Activated T-cell treated with anti-CD3 and anti-CD28 coated beads, Interleukin-2, amount 50 U/mL, for 24 hours (primary cell): Measurements from ENCODE around the gene XPO1.
"Not testable (repeated sequence)": the region's sequence is repeated elsewhere in the genome, so short reads cannot be mapped to it uniquely, and the experiment has no call there.

Experiments used
- DNase-seq: peaks from one replicate; pipeline ENCODE4 v3.0.0-alpha.2; 2020
- H3K27ac Mint-ChIP-seq: 2 replicates; pipeline ENCODE4 v1.8.0; 2020; ENCODE audit warnings: mild to moderate bottlenecking, mixed read lengths
- H3K27me3 Mint-ChIP-seq: 2 replicates; pipeline ENCODE4 v1.8.0; 2020; ENCODE audit warnings: mixed read lengths
- H3K36me3 Mint-ChIP-seq: 2 replicates; pipeline ENCODE4 v1.8.0; 2020; ENCODE audit warnings: low read depth, mixed read lengths
- H3K4me1 Mint-ChIP-seq: 2 replicates; pipeline ENCODE4 v1.8.0; 2020; ENCODE audit warnings: low read depth, mixed read lengths
- H3K4me3 Mint-ChIP-seq: 2 replicates; pipeline ENCODE4 v1.8.0; 2020; ENCODE audit warnings: mild to moderate bottlenecking, moderate library complexity, mixed read lengths
- H3K9me3 Mint-ChIP-seq: 2 replicates; pipeline ENCODE4 v1.8.0; 2020; ENCODE audit warnings: mixed read lengths

Gene XPO1

DNA sequence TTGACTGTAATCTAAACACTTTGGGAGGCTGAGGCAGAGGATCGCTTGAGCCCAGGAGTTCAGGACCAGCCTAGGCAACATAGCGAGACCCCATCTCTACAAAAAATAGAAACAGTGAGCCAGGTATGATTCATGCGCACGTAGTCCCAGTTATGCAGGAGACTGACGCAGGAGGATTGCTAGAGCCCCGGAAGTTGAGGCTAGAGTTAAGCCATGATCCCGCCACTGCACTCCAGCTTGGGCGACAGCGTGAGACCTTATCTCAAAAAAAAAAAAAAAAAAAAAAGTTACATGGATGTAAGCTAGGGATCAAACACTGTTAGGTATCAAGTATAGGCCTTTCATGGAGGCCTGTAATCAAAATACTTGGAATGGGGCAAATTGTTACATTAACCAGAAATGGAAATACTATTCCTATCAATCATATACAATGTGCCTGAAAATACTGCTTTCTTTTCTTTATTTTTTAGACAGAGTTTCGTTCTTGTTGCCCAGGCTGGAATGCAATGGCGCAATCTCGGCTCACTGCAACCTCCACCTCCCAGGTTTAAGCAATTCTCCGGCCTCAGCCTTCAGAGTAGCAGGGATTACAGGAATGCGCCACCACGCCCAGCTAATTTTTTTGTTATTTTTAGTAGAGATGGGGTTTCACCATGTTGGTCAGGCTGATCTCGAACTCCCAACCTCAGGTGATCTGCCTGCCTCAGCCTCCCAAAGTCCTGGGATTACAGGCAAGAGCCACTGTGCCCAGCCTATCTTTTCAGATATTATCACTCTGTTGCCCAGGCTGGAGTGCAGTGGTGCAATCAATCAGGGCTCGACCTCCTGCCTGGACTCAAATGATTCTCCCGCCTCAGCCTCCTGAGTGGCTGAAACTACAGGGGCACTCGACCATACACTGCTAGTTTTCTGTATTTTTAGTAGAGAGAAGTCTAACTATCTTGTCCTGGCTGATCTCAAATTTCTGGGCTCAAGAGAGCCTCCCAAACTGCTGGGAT is 27.2 kb downstream of the XPO1 start:
- no peak for DNase-seq
- Mint-ChIP-seq H3K36me3 (peaks cover 93% of the 10 kb centered on the region), H3K4me1 (peaks cover 25% of the 10 kb centered on the region)

DNA sequence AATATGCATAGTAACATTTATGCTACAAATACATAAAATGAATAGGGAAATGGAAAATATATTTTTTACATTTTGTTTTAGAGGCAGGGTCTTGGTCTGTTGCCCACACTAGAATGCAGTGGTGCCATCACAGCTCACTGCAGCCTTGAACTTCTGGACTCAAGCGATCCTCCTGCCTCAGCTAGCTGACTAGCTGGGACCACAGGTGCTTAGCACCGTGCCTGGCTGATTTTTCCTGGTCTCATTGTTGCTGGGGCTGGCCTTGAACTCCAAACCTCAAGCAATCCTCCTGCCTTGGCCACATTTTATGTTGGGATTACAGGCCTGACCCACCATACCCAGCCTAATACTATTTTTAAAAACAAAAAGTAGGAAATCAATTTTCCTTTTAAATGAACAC is 33.2 kb downstream of the XPO1 start:
- Mint-ChIP-seq H3K9me3 (no peaks in the 10 kb centered on the region), H3K4me3 (no peak overlapping the region), H3K27me3 (no peaks in the 10 kb centered on the region), H3K36me3 (peaks cover 88% of the 10 kb centered on the region), H3K4me1 (peaks cover 9% of the 10 kb centered on the region), H3K27ac (no peak overlapping the region)
- DNase-seq: no peak

More for the DNA sequence above, 27.2 kb downstream of the XPO1 start:
- peak overlapping the region; percentile 29 for H3K27ac Mint-ChIP-seq
- no peaks in the 10 kb centered on the region for H3K27me3 Mint-ChIP-seq
- no peaks in the 10 kb centered on the region for H3K9me3 Mint-ChIP-seq
- H3K4me3 Mint-ChIP-seq: no peak overlapping the region

DNA sequence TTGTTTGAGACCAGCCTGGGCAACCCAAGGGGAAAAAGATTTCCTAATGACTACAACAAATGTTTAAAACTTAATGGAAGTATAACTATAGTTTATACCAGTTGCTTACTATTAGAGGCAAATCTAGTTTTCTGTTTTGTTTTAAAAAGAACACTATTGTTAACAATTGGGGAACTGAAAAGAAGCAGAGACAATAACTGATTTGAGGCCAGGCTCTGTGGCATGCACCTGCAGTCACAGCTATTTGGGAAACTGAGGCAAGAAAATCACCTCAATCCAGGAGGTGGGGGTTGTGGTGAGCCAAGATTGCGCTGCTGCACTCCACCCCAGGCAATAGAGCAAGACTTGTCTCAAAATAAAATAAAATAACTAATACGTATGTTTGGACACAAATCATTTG is 39.1 kb downstream of the XPO1 start:
- no peaks in the 10 kb centered on the region for H3K27me3 Mint-ChIP-seq
- no peak overlapping the region for H3K4me3 Mint-ChIP-seq
- H3K9me3 Mint-ChIP-seq: no peaks in the 10 kb centered on the region
- peaks cover 93% of the 10 kb centered on the region for H3K36me3 Mint-ChIP-seq
- no peak for DNase-seq
- peaks cover 23% of the 10 kb centered on the region for H3K4me1 Mint-ChIP-seq
- peak overlapping the region; percentile 52 for H3K27ac Mint-ChIP-seq

DNA sequence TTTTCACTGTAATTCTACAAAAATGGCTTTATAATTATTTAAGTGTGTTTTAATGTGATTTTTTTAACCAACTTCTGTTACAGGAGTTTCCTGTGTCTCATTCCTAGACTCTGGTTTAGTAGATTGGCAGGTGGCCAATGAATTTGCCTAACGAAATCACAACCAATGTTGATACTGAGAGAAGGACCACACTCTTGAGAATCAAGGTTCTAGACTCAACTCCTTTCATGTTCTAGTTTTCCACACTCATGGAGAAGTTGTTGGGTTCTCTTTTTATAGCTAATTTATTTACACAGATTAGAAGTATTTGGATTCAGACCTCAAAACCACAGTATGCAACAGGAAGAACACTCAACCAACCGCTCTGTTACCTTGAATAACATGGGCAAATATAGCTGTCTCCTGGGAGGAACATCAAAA is 44.6 kb downstream of the XPO1 start:
- no peaks in the 10 kb centered on the region for H3K27me3 Mint-ChIP-seq
- H3K27ac Mint-ChIP-seq: peak overlapping the region; percentile 85
- DNase-seq: no peak
- no peaks in the 10 kb centered on the region for H3K9me3 Mint-ChIP-seq
- H3K36me3 Mint-ChIP-seq: peaks cover 97% of the 10 kb centered on the region
- H3K4me3 Mint-ChIP-seq: no peak overlapping the region
- peaks cover 32% of the 10 kb centered on the region for H3K4me1 Mint-ChIP-seq

DNA sequence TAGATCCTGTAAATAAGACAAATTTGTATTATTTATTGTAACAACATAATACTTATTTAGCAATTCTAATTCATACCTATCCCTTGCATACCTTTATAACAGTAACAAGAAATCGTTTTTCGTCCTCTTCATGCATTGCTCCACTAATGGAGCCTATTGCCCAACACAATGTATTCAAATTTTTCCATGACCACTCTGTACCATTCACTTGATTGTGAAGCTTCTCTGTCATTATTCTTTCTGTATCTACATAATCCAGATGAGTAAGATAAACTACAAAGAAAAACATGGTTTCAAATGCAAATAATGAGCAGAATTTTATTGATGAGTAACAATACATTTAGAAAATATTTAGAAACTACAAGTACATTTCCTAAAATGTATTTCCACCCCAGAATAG is 45.7 kb downstream of the XPO1 start:
- H3K36me3 Mint-ChIP-seq: peaks cover 97% of the 10 kb centered on the region
- H3K27me3 Mint-ChIP-seq: no peaks in the 10 kb centered on the region
- peaks cover 32% of the 10 kb centered on the region for H3K4me1 Mint-ChIP-seq
- H3K27ac Mint-ChIP-seq: peak overlapping the region; percentile 57
- H3K9me3 Mint-ChIP-seq: no peaks in the 10 kb centered on the region
- DNase-seq: no peak
- H3K4me3 Mint-ChIP-seq: no peak overlapping the region

DNA sequence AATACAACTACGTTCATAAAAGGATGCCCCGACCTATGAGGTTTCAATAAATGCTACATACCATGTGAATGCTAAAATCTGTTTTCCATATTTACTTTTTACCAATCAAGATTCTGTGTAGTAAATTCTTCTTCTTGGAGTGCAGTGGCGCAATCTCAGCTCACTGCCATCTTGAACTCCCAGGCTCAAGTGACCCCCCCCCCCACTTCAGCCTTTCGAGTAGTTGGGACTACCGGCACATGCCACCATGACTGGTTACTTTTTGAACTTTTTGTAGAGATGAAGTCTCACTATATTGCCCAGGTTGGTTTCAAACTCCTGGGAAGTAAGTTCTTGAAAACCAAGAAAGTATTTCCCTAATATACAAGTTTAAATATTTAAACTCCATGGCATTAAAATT is 52.9 kb downstream of the XPO1 start:
- no peak overlapping the region for H3K4me3 Mint-ChIP-seq
- H3K36me3 Mint-ChIP-seq: peaks cover 100% of the 10 kb centered on the region
- no peak for DNase-seq
- no peaks in the 10 kb centered on the region for H3K9me3 Mint-ChIP-seq
- H3K4me1 Mint-ChIP-seq: no peaks in the 10 kb centered on the region
- H3K27ac Mint-ChIP-seq: no peak overlapping the region
- H3K27me3 Mint-ChIP-seq: no peaks in the 10 kb centered on the region

DNA sequence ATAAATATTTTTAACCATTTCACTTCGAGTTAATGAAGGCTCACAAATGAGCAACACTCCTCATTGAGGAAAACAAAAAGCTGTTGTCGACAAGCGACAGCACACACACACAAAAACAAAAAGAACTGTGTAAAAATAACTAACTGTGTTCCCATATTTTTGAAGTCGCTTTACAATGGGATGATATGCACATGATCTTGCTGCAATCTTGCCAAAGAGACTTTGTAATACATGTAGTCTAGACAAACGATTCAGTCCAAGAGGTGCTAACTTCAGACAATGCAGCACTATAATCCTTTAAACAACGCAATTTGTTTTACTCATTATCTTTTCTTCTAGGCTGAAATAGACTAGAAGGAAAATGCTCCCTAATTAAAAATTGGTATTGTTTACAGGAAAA is 60.1 kb downstream of the XPO1 start:
- no peak overlapping the region for H3K27ac Mint-ChIP-seq

DNA sequence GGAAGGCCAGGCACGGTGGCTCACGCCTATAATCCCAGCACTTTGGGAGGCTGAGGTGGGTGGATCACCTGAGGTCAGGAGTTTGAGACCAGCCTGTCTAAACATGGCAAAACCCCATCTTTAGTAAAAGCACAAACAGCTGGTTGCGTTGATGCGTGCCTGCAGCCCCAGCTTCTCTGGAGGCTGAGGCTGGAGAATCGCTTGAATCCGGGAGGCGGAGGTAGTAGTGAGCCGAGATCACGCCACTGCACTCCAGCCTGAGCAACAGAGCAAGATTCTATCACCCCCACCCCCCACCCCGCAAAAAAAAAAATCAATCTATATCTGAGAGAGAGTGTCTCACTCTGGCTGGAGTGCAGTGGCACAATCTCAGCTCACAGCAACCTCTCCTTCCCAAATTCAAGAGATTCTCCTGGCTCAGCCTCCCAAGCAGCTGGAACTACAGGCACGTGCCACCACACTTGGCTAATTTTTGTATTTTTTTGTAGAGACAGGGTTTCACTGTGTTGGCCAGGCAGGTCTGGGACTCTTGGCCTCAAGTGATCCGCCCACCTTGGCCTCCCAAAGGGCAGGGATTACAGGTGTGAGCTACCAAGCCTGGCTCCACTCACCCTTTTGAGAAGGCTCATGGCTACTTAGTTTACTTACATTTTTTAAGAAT is 61.1 kb downstream of the XPO1 start:
- H3K4me3 Mint-ChIP-seq, H3K9me3 Mint-ChIP-seq, H3K27me3 Mint-ChIP-seq, H3K4me1 Mint-ChIP-seq, DNase-seq: not testable (repeated sequence)
- Mint-ChIP-seq H3K36me3 (peaks cover 70% of the 10 kb centered on the region), H3K27ac (peak overlapping the region; percentile 73)

More for the DNA sequence above, 60.1 kb downstream of the XPO1 start:
- H3K9me3 Mint-ChIP-seq: no peaks in the 10 kb centered on the region
- no peaks in the 10 kb centered on the region for H3K27me3 Mint-ChIP-seq
- no peak overlapping the region for H3K4me3 Mint-ChIP-seq
- DNase-seq: no peak
- peaks cover 2% of the 10 kb centered on the region for H3K4me1 Mint-ChIP-seq
- peaks cover 71% of the 10 kb centered on the region for H3K36me3 Mint-ChIP-seq

DNA sequence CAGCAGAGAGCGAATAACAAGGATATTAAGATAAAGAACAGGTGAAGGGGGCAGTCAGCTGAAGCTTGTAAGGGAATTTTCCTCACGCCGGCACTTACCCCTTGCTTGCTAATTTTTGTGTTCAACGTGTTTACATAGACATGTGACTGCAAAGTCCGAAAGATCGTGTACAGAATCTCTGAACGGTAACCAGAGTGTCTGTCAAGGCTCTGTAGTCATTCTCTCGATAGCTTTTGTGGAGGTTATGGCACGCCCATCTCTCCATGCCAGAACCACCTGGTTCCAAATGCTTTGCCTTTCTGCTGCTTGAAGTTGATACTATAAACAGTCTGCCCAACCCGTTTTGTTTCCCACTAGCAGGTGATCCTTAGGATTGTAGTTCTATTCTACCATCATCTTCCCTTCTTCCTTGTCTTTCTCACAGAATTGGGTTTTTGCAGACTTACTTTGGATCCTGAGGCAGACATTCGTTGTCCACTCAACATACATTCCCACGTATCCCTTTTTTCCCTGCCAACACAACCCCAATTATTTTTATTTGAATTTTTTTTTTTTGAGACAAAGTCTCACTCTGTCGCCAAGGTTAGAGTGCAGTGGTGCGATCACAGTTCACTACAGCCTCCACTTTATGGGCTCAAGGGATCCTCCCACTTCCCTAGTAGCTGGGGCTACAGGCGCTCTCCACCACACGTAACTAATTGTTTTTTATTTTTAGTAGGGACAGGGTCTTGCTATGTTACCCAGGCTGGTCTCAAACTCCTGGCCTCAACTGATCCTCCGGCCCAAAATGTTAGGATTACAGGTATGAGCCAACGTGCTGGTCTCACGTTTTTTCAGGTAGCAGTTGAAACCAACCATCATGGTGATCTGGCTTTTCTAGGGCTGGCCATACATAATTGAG is 66.0 kb downstream of the XPO1 start:
- DNase-seq: no peak
- peaks cover 55% of the 10 kb centered on the region for H3K36me3 Mint-ChIP-seq
- no peaks in the 10 kb centered on the region for H3K9me3 Mint-ChIP-seq
- H3K27me3 Mint-ChIP-seq: no peaks in the 10 kb centered on the region
- peak overlapping the region; percentile 87 for H3K4me3 Mint-ChIP-seq
- H3K27ac Mint-ChIP-seq: peak overlapping the region; percentile 94
- H3K4me1 Mint-ChIP-seq: peaks cover 34% of the 10 kb centered on the region

DNA sequence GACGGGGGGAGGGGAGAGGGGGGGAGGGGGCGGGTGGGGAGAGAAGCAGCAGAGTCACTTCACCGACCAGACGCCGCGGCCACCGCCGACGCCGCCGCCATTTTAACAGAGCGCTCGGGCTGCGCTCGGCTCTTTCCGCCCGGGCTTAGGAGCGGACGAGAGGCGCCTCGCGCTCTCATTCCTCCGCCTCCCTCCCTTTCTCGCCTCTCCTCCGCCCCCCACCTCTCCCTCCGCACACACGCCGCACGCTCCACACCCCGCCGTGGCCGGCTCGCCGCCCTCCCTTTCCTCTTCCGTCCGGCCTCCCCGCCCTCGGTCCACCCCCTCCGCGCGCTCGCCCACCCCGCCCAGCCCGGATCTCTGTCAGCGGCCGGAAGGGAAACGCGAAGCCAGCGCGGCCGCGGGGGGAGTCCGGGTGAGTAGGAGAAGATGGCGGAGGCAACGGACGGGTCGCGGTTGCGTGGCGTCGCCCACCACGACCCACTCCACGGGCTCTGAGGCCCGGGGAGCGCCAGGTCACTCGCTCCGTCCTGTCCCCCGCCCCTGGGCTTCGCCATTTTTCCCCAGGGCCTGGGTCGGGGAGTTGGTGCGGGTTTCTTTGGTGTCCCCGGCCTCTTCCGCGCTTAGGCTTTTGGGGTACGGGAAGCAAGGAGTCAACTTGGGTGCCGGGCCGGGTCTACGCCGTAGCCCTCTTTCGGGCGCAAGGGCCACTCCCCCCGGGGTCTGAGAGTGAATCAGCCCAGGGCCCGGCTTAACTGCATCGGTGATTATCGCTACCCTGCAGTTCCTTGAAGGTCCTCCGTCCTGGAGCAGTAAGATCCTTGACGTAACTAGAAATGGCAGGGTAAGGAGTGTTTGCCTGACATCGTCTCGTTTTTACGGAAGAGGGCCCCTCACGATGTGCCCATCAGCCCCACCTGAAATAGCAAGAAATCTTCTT is 66.9 kb downstream of the XPO1 start, which contains the start of gene USP34:
Gene USP34 (minus strand): TSS at position 123 of the 940 bp plus-strand sequence. CDS start 395 bp downstream, outside the sequence.
- peak; percentile 92 for DNase-seq
- Mint-ChIP-seq H3K27me3 (no peaks in the 10 kb centered on the region), H3K9me3 (no peaks in the 10 kb centered on the region), H3K27ac (peak within 1 kb of the TSS; percentile 95), H3K4me3 (peak within 1 kb of the TSS; percentile 92), H3K4me1 (peaks cover 36% of the 10 kb centered on the region), H3K36me3 (peaks cover 52% of the 10 kb centered on the region)

DNA sequence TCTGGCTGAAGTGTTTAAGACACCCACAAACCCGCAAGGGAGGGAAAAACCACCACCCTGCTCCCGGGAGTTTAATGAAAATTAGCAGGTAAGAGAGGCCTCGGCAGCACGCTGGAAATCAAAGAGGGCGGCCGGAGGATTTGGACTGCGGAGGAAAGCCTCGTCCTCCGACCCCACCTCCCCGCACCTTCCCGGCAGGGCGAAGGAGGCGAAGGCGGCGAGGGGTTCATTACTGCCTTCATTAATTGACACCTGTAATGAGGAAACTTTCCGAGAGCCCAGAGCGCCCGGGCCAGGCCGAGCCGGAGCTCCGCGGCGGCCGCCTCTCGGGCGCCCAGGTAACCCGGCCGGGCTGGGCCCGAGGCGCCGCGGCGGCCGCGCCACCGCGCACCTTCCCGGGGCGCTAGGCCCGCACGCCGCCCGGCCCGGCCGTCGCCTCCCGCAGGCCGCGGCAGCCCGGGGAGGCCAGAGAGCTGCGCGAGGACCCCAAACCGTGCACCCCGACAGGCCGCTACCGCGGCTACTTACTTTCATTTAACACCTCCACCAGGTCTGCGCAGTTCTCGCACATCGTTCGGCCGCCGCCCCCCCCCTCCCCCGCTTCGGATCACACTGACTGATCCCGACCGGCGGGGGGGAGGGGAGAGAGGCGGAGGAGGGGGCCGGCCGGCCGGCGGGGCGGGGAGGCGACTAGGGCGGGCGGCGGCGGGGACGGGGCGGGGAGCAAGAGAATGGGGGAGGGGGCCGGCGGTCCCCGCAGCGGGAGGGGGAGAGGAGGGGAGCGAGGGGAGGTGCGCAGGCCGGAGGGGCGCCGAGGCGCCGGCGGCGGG is 67.8 kb downstream of the XPO1 start:
- DNase-seq: peak; percentile 86
- Mint-ChIP-seq H3K4me1 (peaks cover 41% of the 10 kb centered on the region), H3K4me3 (peak overlapping the region; percentile 92), H3K36me3 (peaks cover 53% of the 10 kb centered on the region), H3K27me3 (no peaks in the 10 kb centered on the region), H3K9me3 (no peaks in the 10 kb centered on the region), H3K27ac (peak overlapping the region; percentile 95)

DNA sequence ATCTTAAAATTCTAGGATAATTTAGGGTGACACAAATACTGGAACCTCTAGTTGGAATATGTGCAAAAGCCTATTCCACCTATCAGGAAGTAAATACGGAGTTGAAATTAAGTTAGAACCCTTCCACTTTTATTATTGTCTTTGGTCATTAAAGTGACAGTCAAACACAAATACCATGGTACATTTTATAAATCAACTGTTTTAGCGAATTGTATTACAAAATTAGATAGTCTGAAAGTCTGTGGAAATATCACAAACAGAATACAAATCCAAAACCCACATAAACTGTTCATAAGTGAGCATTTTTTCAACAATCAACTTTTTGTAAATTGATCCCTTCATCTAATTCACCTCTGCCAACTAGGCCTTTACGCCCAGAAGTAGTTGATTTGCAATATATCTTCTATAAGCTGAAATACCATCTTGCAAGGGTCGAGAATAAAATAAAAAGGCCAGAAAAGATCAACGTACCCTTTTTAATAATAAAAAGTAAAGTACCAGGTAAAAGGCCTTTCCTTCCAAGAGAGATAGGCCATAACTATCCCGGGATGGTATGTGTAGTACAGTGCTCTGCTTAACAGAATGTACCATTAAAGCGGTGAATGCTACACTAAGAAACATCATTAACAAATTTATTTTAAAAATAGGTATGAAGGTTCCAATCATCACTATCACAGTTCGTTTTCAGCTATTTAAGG is 68.6 kb downstream of the XPO1 start:
- Mint-ChIP-seq H3K4me3 (peak overlapping the region; percentile 92), H3K4me1 (peaks cover 48% of the 10 kb centered on the region), H3K27me3 (no peaks in the 10 kb centered on the region), H3K9me3 (no peaks in the 10 kb centered on the region), H3K36me3 (peaks cover 56% of the 10 kb centered on the region), H3K27ac (peak overlapping the region; percentile 95)
- DNase-seq: no peak
